WTC11 (cell line): Measurements from ENCODE around the gene IL6R. TPM values are rescaled to one million over a fixed set of nuclear protein-coding genes. Genes with fewer than 3 reads are reported as not detected.

Experiments used
- ATAC-seq: fragments of 200-7000 bp; cut with Tn5 transposase; 2 replicates; pipeline ENCODE4 v1.10.0; 2021; ENCODE audit warnings: mild to moderate bottlenecking, moderate library complexity
- CTCF ChIA-PET: fragments of 300-600 bp; sonication (Branson Sonifier 250); formaldehyde crosslinking; loops from one replicate; lab custom pipeline; 2021; ENCODE audit warnings: antibody characterized with exemption; lab: Charles Lee
- POLR2A ChIA-PET: fragments of 350-600 bp; sonication (Branson Sonifier 250); formaldehyde crosslinking; loops from one replicate; lab custom pipeline; 2021; ENCODE audit warnings: antibody characterized with exemption; lab: Charles Lee
- DNase-seq: peaks from one replicate; pipeline ENCODE4 v3.0.0; 2021; ENCODE audit warnings: low spot score
- H3K27ac Mint-ChIP-seq: 2 replicates; pipeline ENCODE4 v1.8.0; 2021; ENCODE audit warnings: mixed read lengths
- H3K27me3 Mint-ChIP-seq: 2 replicates; pipeline ENCODE4 v1.8.0; 2021; ENCODE audit warnings: low read depth, mild to moderate bottlenecking, moderate library complexity, mixed read lengths
- H3K36me3 Mint-ChIP-seq: 2 replicates; pipeline ENCODE4 v1.8.0; 2021; ENCODE audit warnings: mixed read lengths
- H3K4me1 Mint-ChIP-seq: 2 replicates; pipeline ENCODE4 v1.8.0; 2022; ENCODE audit warnings: mixed read lengths
- H3K4me3 Mint-ChIP-seq: 2 replicates; pipeline ENCODE4 v1.8.0; 2021; ENCODE audit warnings: mild to moderate bottlenecking, moderate library complexity, mixed read lengths
- H3K9me3 Mint-ChIP-seq: 2 replicates; pipeline ENCODE4 v1.8.0; 2021; ENCODE audit warnings: mixed read lengths
- ARID4B ChIP-seq: sonication (generic); formaldehyde crosslinking; IDR thresholded peaks from 2 replicates; pipeline ENCODE4 v1.8.0; 2023; ENCODE audit warnings: missing genetic modification reagents, mild to moderate bottlenecking, borderline replicate concordance
- ATF6 ChIP-seq: sonication (generic); formaldehyde crosslinking; IDR thresholded peaks from 2 replicates; pipeline ENCODE4 v1.8.1; 2023; ENCODE audit warnings: mild to moderate bottlenecking, missing genetic modification reagents
- CREB1 ChIP-seq: sonication (generic); formaldehyde crosslinking; IDR thresholded peaks from 2 replicates; pipeline ENCODE4 v1.8.0; 2023; ENCODE audit warnings: mild to moderate bottlenecking, missing genetic modification reagents
- JUN ChIP-seq: sonication (generic); formaldehyde crosslinking; IDR thresholded peaks from 2 replicates; pipeline ENCODE4 v1.8.0; 2023; ENCODE audit warnings: mild to moderate bottlenecking, missing genetic modification reagents
- KAT7 ChIP-seq: sonication (generic); formaldehyde crosslinking; IDR thresholded peaks from 2 replicates; pipeline ENCODE4 v1.8.1; 2023; ENCODE audit warnings: missing genetic modification reagents, mild to moderate bottlenecking, borderline replicate concordance
- PREB ChIP-seq: sonication (generic); formaldehyde crosslinking; IDR thresholded peaks from 2 replicates; pipeline ENCODE4 v1.8.1; 2022; ENCODE audit warnings: mild to moderate bottlenecking, missing genetic modification reagents, moderate library complexity, borderline replicate concordance
- ZNF423 ChIP-seq: fragments of 250-450 bp; sonication (Bioruptor Pico); IDR thresholded peaks from 2 replicates; pipeline ENCODE4 v2.1.2; 2022; ENCODE audit warnings: mild to moderate bottlenecking, moderate library complexity
- ZNF512 ChIP-seq: sonication (generic); formaldehyde crosslinking; IDR thresholded peaks from 2 replicates; pipeline ENCODE4 v1.8.1; 2022; ENCODE audit warnings: missing genetic modification reagents, borderline replicate concordance
- total RNA-seq: library from RNA; stranded (reverse); gene quantifications from 3 replicates; pipeline ENCODE4 v1.2.3, GENCODE V29; 2021
- TF ChIP-seq, protein P1 (sequence below): sonication (generic); formaldehyde crosslinking; conservative IDR thresholded peaks from 2 replicates; pipeline ENCODE4 v1.8.1; 2023; ENCODE audit warnings: mild to moderate bottlenecking, low read depth, missing genetic modification reagents, moderate library complexity
- TF ChIP-seq, protein P2 (sequence below): sonication (generic); formaldehyde crosslinking; IDR thresholded peaks from 2 replicates; pipeline ENCODE4 v1.8.0; 2022; ENCODE audit warnings: mild to moderate bottlenecking, missing genetic modification reagents
- TF ChIP-seq, protein P3 (sequence below): sonication (generic); formaldehyde crosslinking; IDR thresholded peaks from 2 replicates; pipeline ENCODE4 v1.8.1; 2022; ENCODE audit warnings: low read depth, missing genetic modification reagents, borderline replicate concordance
- TF ChIP-seq, protein P4 (sequence below): sonication (generic); formaldehyde crosslinking; IDR thresholded peaks from 2 replicates; pipeline ENCODE4 v1.8.0; 2022; ENCODE audit warnings: mild to moderate bottlenecking, missing genetic modification reagents

The IL6R gene
- total RNA-seq, 1 experiment from 2014 or later, result 7.0 TPM

GRCh38 chr1:154503898-154504297 is 98.8 kb downstream of the IL6R start (continued):
- TF ChIP-seq, protein P1, sequence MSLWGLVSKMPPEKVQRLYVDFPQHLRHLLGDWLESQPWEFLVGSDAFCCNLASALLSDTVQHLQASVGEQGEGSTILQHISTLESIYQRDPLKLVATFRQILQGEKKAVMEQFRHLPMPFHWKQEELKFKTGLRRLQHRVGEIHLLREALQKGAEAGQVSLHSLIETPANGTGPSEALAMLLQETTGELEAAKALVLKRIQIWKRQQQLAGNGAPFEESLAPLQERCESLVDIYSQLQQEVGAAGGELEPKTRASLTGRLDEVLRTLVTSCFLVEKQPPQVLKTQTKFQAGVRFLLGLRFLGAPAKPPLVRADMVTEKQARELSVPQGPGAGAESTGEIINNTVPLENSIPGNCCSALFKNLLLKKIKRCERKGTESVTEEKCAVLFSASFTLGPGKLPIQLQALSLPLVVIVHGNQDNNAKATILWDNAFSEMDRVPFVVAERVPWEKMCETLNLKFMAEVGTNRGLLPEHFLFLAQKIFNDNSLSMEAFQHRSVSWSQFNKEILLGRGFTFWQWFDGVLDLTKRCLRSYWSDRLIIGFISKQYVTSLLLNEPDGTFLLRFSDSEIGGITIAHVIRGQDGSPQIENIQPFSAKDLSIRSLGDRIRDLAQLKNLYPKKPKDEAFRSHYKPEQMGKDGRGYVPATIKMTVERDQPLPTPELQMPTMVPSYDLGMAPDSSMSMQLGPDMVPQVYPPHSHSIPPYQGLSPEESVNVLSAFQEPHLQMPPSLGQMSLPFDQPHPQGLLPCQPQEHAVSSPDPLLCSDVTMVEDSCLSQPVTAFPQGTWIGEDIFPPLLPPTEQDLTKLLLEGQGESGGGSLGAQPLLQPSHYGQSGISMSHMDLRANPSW (CRISPR knock-in tag), result no peak

- peaks cover 11% of the 10 kb centered on the region for H3K27me3 Mint-ChIP-seq
Observed at GRCh38 chr1:154512760-154513159, 107.6 kb downstream of the IL6R start.

More at GRCh38 chr1:154512760-154513159, 107.6 kb downstream of the IL6R start:
- ChIA-PET POLR2A (no interaction called here), CTCF (interaction anchor here (1.1 to 1.3 kb wide), 2 partner anchors 33 to 34 kb away, joined by 3 to 7 read pairs; no protein-coding TSS in a partner anchor)
- no peak for ATAC-seq
- H3K36me3 Mint-ChIP-seq, result no peaks in the 10 kb centered on the region
- no peak overlapping the region for H3K4me3 Mint-ChIP-seq
- H3K9me3 Mint-ChIP-seq, result no peaks in the 10 kb centered on the region
- no peak for TF ChIP-seq CREB1 (CRISPR knock-in tag)
- TF ChIP-seq, protein P2, sequence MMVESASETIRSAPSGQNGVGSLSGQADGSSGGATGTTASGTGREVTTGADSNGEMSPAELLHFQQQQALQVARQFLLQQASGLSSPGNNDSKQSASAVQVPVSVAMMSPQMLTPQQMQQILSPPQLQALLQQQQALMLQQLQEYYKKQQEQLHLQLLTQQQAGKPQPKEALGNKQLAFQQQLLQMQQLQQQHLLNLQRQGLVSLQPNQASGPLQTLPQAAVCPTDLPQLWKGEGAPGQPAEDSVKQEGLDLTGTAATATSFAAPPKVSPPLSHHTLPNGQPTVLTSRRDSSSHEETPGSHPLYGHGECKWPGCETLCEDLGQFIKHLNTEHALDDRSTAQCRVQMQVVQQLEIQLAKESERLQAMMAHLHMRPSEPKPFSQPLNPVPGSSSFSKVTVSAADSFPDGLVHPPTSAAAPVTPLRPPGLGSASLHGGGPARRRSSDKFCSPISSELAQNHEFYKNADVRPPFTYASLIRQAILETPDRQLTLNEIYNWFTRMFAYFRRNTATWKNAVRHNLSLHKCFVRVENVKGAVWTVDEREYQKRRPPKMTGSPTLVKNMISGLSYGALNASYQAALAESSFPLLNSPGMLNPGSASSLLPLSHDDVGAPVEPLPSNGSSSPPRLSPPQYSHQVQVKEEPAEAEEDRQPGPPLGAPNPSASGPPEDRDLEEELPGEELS (CRISPR knock-in tag), result no peak
- TF ChIP-seq, protein P3, sequence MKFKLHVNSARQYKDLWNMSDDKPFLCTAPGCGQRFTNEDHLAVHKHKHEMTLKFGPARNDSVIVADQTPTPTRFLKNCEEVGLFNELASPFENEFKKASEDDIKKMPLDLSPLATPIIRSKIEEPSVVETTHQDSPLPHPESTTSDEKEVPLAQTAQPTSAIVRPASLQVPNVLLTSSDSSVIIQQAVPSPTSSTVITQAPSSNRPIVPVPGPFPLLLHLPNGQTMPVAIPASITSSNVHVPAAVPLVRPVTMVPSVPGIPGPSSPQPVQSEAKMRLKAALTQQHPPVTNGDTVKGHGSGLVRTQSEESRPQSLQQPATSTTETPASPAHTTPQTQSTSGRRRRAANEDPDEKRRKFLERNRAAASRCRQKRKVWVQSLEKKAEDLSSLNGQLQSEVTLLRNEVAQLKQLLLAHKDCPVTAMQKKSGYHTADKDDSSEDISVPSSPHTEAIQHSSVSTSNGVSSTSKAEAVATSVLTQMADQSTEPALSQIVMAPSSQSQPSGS (CRISPR knock-in tag), result no peak
- TF ChIP-seq KAT7 (CRISPR knock-in tag), result no peak
- TF ChIP-seq JUN, result no peak
- no peak for TF ChIP-seq PREB (CRISPR knock-in tag)
- no peak for TF ChIP-seq ZNF512 (CRISPR knock-in tag)
- no peak for TF ChIP-seq ZNF423 (CRISPR knock-in tag)
- no peak for TF ChIP-seq ATF6 (CRISPR knock-in tag)
- TF ChIP-seq, protein P4, sequence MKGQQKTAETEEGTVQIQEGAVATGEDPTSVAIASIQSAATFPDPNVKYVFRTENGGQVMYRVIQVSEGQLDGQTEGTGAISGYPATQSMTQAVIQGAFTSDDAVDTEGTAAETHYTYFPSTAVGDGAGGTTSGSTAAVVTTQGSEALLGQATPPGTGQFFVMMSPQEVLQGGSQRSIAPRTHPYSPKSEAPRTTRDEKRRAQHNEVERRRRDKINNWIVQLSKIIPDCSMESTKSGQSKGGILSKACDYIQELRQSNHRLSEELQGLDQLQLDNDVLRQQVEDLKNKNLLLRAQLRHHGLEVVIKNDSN, result no peak
- TF ChIP-seq ARID4B, result no peak
- no peak overlapping the region for H3K27ac Mint-ChIP-seq
- no peak for DNase-seq
- H3K4me1 Mint-ChIP-seq, result no peaks in the 10 kb centered on the region
